ENCODE data around the gene CMTM3. TPM values are rescaled to one million over a fixed set of nuclear protein-coding genes. Genes with fewer than 3 reads are reported as not detected.

Gene CMTM3
- total and polyA plus RNA-seq, 9 of the 15 experiments (the other 6 are each of a cell fraction or from before 2014, with no cell fraction given): 4.6 to 33.4 (median 17.5) TPM

- TF ChIP-seq ARID4B (CRISPR knock-in tag; IDR thresholded peaks at IDR 0.05): no peak
- no peak; the same call in 1 of the 2 replicates for TF ChIP-seq ETV5 (CRISPR knock-in tag; IDR thresholded peaks at IDR 0.05; ENCODE audit: low read depth)
- no peak for TF ChIP-seq ZBTB1 (CRISPR knock-in tag; IDR thresholded peaks at IDR 0.05; ENCODE audit: borderline replicate concordance, low read depth)
- TF ChIP-seq TAF1 (IDR thresholded peaks at IDR 0.05; ENCODE audit: control insufficient read depth, extremely low read depth, insufficient read depth, low read length, severe bottlenecking): peak; percentile 5
- TF ChIP-seq GATA2 (CRISPR knock-in tag; IDR thresholded peaks at IDR 0.05): no peak
- TF ChIP-seq CHD2 (IDR thresholded peaks at IDR 0.05; ENCODE audit: low read depth, low read length): no peak
- TF ChIP-seq ZNF75A (CRISPR knock-in tag; IDR thresholded peaks at IDR 0.05): no peak
- peak; percentile 69 for TF ChIP-seq POLR2A (conservative IDR thresholded peaks at IDR 0.05)
- no peak for TF ChIP-seq NUFIP1 (IDR thresholded peaks at IDR 0.05; ENCODE audit: partially characterized antibody)
- TF ChIP-seq MCM3 (IDR thresholded peaks at IDR 0.05): no peak
- no peak for TF ChIP-seq ZNF146 (CRISPR knock-in tag; IDR thresholded peaks at IDR 0.05; ENCODE audit: unreplicated experiment)
- TF ChIP-seq RBM39 (optimal IDR thresholded peaks at IDR 0.05; ENCODE audit: low read depth, low read length): no peak
- TF ChIP-seq ARID2 (IDR thresholded peaks at IDR 0.05): no peak
- no peak for TF ChIP-seq TAF7 (tag; IDR thresholded peaks at IDR 0.05)
- TF ChIP-seq E2F6 (IDR thresholded peaks at IDR 0.05; ENCODE audit: borderline replicate concordance in 1 of 2, extremely low read depth in 1 of 2, insufficient read depth in 1 of 2, insufficient read length in 1 of 2, low read depth in 1 of 2, low read length in 1 of 2, poor library complexity in 1 of 2, severe bottlenecking in 1 of 2): no peak
- no peak for TF ChIP-seq COPS2 (conservative IDR thresholded peaks at IDR 0.05)
- peak; percentile 56 for TF ChIP-seq GMEB1 (CRISPR knock-in tag; IDR thresholded peaks at IDR 0.05)
- 0 out of 2 replicates have a peak, but pooled peaks have one; percentile 58 for TF ChIP-seq ZNF347 (CRISPR knock-in tag; IDR thresholded peaks at IDR 0.05; ENCODE audit: low read depth)
- no peak for TF ChIP-seq CTCF (IDR thresholded peaks at IDR 0.05 in 2 of 3, conservative IDR thresholded peaks at IDR 0.05 in 1 of 3; ENCODE audit: insufficient read depth in 2 of 3, low read depth in 1 of 3, low read length in 3 of 3)
Observed at GRCh38 chr16:66603537-66604375, 748 bp upstream of the CMTM3 start (continued).
